ENCODE data around the gene GJC1. TPM values are rescaled to one million over a fixed set of nuclear protein-coding genes. Genes with fewer than 3 reads are reported as not detected.

Gene GJC1
- total and polyA plus RNA-seq, 4 donors, result 3.9 to 44.3 (median 8.5) TPM

DNA sequence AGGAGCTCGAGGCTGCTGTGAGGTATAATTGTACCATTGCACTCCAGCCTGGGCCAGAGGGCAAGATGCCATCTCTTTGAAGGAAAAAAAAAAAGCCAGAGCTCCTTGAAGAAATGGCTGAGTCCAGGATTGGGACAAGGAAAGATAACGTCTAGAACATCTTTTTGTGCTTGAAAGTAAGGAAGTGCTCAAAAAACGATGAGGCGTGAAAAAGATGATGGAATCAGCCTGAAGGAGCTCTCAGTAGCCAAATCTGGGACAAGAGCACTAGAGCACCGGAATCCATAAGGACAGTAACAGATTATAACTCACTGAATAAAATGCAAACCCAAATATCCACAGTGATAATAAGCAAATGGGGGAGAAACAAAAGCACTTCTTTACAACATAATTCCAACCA is 47.0 kb upstream of the GJC1 start:
- WGBS, 2 donors, result 88 to 89% methylated on average over 5 of the region's 5 CpGs
- Histone ChIP-seq H3K9ac (ENCODE audit: insufficient read depth in 1 of 2, low read length in 2 of 2) (no peak overlapping the region), H3K27ac (ENCODE audit: low read depth in 1 of 2, low read length in 1 of 2) (no peak overlapping the region), H3K36me3 (ENCODE audit: control insufficient read depth in 4 of 4, insufficient read depth in 4 of 4, low read length in 4 of 4) (peaks cover 25 to 48% (median 40%) of the 10 kb centered on the region in 4 donors), H3K9me3 (ENCODE audit: control insufficient read depth in 4 of 4, insufficient read depth in 3 of 4, low read length in 3 of 4) (peaks cover 0 to 1% (median 0%) of the 10 kb centered on the region in 4 donors), H3K4me3 (no peak overlapping the region), H3K27me3 (ENCODE audit: control insufficient read depth in 3 of 3, insufficient read depth in 3 of 3, low read length in 2 of 3) (no peaks in the 10 kb centered on the region), H3K4me1 (ENCODE audit: control insufficient read depth in 5 of 5, insufficient read depth in 5 of 5, low read length in 5 of 5) (peaks cover 0 to 1% (median 0%) of the 10 kb centered on the region in 5 donors)
- ATAC-seq (ENCODE audit: insufficient read depth, low FRiP score) (no peak), DNase-seq (no peak)
- TF ChIP-seq, protein P1, sequence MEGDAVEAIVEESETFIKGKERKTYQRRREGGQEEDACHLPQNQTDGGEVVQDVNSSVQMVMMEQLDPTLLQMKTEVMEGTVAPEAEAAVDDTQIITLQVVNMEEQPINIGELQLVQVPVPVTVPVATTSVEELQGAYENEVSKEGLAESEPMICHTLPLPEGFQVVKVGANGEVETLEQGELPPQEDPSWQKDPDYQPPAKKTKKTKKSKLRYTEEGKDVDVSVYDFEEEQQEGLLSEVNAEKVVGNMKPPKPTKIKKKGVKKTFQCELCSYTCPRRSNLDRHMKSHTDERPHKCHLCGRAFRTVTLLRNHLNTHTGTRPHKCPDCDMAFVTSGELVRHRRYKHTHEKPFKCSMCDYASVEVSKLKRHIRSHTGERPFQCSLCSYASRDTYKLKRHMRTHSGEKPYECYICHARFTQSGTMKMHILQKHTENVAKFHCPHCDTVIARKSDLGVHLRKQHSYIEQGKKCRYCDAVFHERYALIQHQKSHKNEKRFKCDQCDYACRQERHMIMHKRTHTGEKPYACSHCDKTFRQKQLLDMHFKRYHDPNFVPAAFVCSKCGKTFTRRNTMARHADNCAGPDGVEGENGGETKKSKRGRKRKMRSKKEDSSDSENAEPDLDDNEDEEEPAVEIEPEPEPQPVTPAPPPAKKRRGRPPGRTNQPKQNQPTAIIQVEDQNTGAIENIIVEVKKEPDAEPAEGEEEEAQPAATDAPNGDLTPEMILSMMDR (IDR thresholded peaks at IDR 0.05; ENCODE audit: control extremely low read depth, extremely low read depth), result no peak

DNA sequence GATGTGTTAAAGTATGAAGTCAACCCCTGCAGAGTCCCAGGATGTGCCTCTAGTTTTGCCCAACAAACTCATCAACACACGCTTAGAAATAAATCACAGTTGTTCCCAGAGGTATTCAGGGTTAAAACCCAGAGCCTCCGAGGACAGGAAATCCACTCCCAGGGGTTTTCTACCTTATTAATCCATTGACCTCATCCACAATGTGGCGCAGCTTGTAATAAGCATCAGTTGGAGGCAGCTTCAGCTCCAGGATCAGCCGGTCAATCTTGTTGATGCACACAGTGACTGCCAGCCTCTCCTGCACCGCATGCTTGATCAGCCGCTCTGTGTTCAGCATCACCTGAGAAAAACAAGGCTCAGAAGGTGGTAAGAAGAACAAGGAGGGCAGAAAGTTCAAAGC is 45.7 kb upstream of the GJC1 start:
- no peak for DNase-seq
- WGBS, 2 donors, result 96 to 98% methylated on average over 6 of the region's 6 CpGs
- ATAC-seq (ENCODE audit: insufficient read depth, low FRiP score), result no peak
- Histone ChIP-seq H3K4me3 (no peak overlapping the region), H3K27ac (ENCODE audit: low read depth in 1 of 2, low read length in 1 of 2) (no peak overlapping the region), H3K27me3 (ENCODE audit: control insufficient read depth in 3 of 3, insufficient read depth in 3 of 3, low read length in 2 of 3) (no peaks in the 10 kb centered on the region), H3K4me1 (ENCODE audit: control insufficient read depth in 5 of 5, insufficient read depth in 5 of 5, low read length in 5 of 5) (peaks cover 0 to 1% (median 0%) of the 10 kb centered on the region in 5 donors), H3K9ac (ENCODE audit: insufficient read depth in 1 of 2, low read length in 2 of 2) (no peak overlapping the region), H3K36me3 (ENCODE audit: control insufficient read depth in 4 of 4, insufficient read depth in 4 of 4, low read length in 4 of 4) (peaks cover 31 to 50% (median 40%) of the 10 kb centered on the region in 4 donors), H3K9me3 (ENCODE audit: control insufficient read depth in 4 of 4, insufficient read depth in 3 of 4, low read length in 3 of 4) (peaks cover 0 to 1% (median 0%) of the 10 kb centered on the region in 4 donors)
- TF ChIP-seq, protein P1 (IDR thresholded peaks at IDR 0.05; ENCODE audit: control extremely low read depth, extremely low read depth), result no peak

DNA sequence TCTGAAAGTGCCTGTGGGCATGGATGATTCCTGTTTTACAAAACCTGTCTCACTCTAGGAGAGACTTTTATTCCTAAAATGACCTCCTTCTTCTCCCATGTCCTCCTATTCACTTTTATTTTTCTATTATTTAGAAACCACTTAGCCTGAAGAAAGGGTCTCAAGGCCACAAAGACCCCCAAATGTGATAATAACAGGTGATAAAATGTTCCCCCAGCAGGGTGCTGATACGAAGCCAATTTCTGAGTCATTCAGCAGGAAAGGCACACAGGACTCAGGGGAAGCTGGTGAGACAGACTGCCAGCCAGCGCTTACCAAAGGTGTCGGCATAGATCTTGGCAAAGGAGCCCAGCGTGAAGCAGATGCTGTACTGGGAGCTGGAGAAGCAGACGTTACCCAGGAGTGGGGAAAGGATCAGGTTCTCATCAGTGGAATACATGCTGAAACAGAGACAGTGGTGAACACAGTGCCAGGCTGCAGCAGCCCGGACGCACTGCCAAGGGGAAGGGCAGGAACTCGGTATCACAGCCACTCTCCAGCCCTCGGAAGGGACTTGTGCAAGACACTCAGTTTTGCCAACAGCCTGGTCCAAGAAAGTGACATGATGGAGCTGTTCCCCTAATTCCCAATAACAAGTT is 42.2 kb upstream of the GJC1 start:
- no peaks in the 10 kb centered on the region for H3K27me3 ChIP-seq (ENCODE audit: control insufficient read depth in 3 of 3, insufficient read depth in 3 of 3, low read length in 2 of 3)
- no peak overlapping the region for H3K4me3 ChIP-seq
- H3K4me1 ChIP-seq (ENCODE audit: control insufficient read depth in 5 of 5, insufficient read depth in 5 of 5, low read length in 5 of 5), result peaks cover 0 to 1% (median 0%) of the 10 kb centered on the region in 5 donors
- no peak for DNase-seq
- peaks cover 37 to 52% (median 48%) of the 10 kb centered on the region in 4 donors for H3K36me3 ChIP-seq (ENCODE audit: control insufficient read depth in 4 of 4, insufficient read depth in 4 of 4, low read length in 4 of 4)
- WGBS, 2 donors, result 79 to 84% methylated on average over 9 of the region's 9 CpGs
- H3K9ac ChIP-seq (ENCODE audit: insufficient read depth in 1 of 2, low read length in 2 of 2), result no peak overlapping the region
- ATAC-seq (ENCODE audit: insufficient read depth, low FRiP score), result no peak
- H3K27ac ChIP-seq (ENCODE audit: low read depth in 1 of 2, low read length in 1 of 2), result no peak overlapping the region
- TF ChIP-seq, protein P1 (IDR thresholded peaks at IDR 0.05; ENCODE audit: control extremely low read depth, extremely low read depth), result no peak
- peaks cover 0 to 1% (median 0%) of the 10 kb centered on the region in 4 donors for H3K9me3 ChIP-seq (ENCODE audit: control insufficient read depth in 4 of 4, insufficient read depth in 3 of 4, low read length in 3 of 4)

Data from lung (tissue), 12 donors.